DOHH2 (cell line): ENCODE measurements around the gene DNAJC11.

ENCODE experiments used
- H3F3A ChIP-seq: fragments of 200-600 bp; sonication (generic), shearing (Covaris generic); 2 replicates; pipeline ENCODE4 v1.6.0; 2016; ENCODE audit warnings: antibody characterized with exemption, mild to moderate bottlenecking; ENCODE audit not compliant: control insufficient read depth, insufficient read depth
- H3K27ac ChIP-seq: fragments of 200-600 bp; sonication (generic); 2 replicates; pipeline ENCODE4 v1.5.1; 2014; ENCODE audit warnings: low read depth, mild to moderate bottlenecking, low read length, moderate library complexity
- H3K27me3 ChIP-seq: fragments of 200-600 bp; sonication (generic); 2 replicates; pipeline ENCODE4 v1.6.1; 2014; ENCODE audit warnings: mild to moderate bottlenecking, low read length, mixed read lengths; ENCODE audit not compliant: control insufficient read depth
- H3K36me3 ChIP-seq: fragments of 200-600 bp; sonication (generic); 2 replicates; pipeline ENCODE4 v1.6.1; 2014; ENCODE audit warnings: mild to moderate bottlenecking, low read length, moderate library complexity, mixed read lengths; ENCODE audit not compliant: control insufficient read depth
- H3K4me1 ChIP-seq: fragments of 200-600 bp; sonication (generic); 2 replicates; pipeline ENCODE4 v1.6.1; 2014; ENCODE audit warnings: mild to moderate bottlenecking, low read length, mixed read lengths; ENCODE audit not compliant: control insufficient read depth
- H3K4me2 ChIP-seq: fragments of 200-600 bp; sonication (generic); 2 replicates; pipeline ENCODE4 v1.6.0; 2014; ENCODE audit warnings: mild to moderate bottlenecking, low read length, moderate library complexity
- H3K4me3 ChIP-seq: fragments of 200-600 bp; sonication (generic); 2 replicates; pipeline ENCODE4 v1.5.1; 2014; ENCODE audit warnings: mild to moderate bottlenecking, low read length, mixed read lengths
- H3K79me2 ChIP-seq: fragments of 200-600 bp; sonication (generic); 2 replicates; pipeline ENCODE4 v1.6.1; 2014; ENCODE audit warnings: mild to moderate bottlenecking, low read length, mixed read lengths; ENCODE audit not compliant: control insufficient read depth
- H3K9me2 ChIP-seq: fragments of 200-600 bp; sonication (generic); replicated peaks from 2 replicates; pipeline ENCODE4 v1.6.1; 2014; ENCODE audit warnings: mild to moderate bottlenecking, low read length, mixed read lengths; ENCODE audit not compliant: control insufficient read depth
- H3K9me3 ChIP-seq: fragments of 200-600 bp; sonication (generic); 2 replicates; pipeline ENCODE4 v1.6.1; 2014; ENCODE audit warnings: antibody characterized with exemption, low read length, mixed read lengths; ENCODE audit not compliant: control insufficient read depth, insufficient read depth
- H4K20me1 ChIP-seq: fragments of 200-600 bp; sonication (generic); 2 replicates; pipeline ENCODE4 v1.6.0; 2014; ENCODE audit warnings: low read depth, mild to moderate bottlenecking, antibody characterized with exemption, low read length, moderate library complexity; ENCODE audit not compliant: control insufficient read depth, insufficient read depth
- EZH2phosphoT487 ChIP-seq: fragments of 200-600 bp; sonication (generic); IDR thresholded peaks from 2 replicates; pipeline ENCODE4 v1.6.1; 2017; ENCODE audit warnings: borderline replicate concordance, mild to moderate bottlenecking, antibody characterized with exemption, low read length, moderate library complexity, mixed read lengths
- TF ChIP-seq, protein P1 (sequence below): fragments of 200-600 bp; sonication (generic); IDR thresholded peaks from one replicate; pipeline ENCODE4 v1.5.1; 2014; ENCODE audit warnings: antibody characterized with exemption, mild to moderate bottlenecking, low read depth, low read length; ENCODE audit not compliant: poor library complexity, severe bottlenecking

DNAJC11 gene

DNA sequence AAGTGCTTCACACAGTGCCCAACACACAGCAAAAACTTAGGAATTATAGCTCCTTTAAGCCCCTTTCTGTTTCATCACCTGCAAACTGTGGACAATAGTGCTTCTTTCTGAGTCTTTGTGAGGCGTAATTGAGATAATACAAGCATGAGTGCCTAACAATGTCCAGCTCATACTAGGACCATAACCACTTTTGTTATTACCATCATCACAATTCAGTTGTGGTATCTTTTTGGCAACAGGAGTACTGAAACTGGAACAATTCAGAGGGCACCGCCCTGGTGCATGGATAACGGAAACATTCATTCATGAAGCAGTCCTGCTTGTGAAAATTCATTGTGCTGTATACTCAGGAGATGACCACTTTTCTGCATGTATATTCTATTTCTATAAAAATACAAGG, 18.2 kb downstream of the DNAJC11 start:
- H3K79me2 ChIP-seq = peaks cover 52% of the 10 kb centered on the region
- H3K36me3 ChIP-seq = peaks cover 44% of the 10 kb centered on the region
- peaks cover 7% of the 10 kb centered on the region for H4K20me1 ChIP-seq
- H3K27me3 ChIP-seq = no peaks in the 10 kb centered on the region
- no peaks in the 10 kb centered on the region for H3F3A ChIP-seq
- no peaks in the 10 kb centered on the region for H3K4me1 ChIP-seq
- TF ChIP-seq, protein P1, sequence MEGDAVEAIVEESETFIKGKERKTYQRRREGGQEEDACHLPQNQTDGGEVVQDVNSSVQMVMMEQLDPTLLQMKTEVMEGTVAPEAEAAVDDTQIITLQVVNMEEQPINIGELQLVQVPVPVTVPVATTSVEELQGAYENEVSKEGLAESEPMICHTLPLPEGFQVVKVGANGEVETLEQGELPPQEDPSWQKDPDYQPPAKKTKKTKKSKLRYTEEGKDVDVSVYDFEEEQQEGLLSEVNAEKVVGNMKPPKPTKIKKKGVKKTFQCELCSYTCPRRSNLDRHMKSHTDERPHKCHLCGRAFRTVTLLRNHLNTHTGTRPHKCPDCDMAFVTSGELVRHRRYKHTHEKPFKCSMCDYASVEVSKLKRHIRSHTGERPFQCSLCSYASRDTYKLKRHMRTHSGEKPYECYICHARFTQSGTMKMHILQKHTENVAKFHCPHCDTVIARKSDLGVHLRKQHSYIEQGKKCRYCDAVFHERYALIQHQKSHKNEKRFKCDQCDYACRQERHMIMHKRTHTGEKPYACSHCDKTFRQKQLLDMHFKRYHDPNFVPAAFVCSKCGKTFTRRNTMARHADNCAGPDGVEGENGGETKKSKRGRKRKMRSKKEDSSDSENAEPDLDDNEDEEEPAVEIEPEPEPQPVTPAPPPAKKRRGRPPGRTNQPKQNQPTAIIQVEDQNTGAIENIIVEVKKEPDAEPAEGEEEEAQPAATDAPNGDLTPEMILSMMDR = no peak
- no peak for TF ChIP-seq EZH2phosphoT487
- no peak overlapping the region for H3K4me2 ChIP-seq
- no peak overlapping the region for H3K27ac ChIP-seq
- H3K4me3 ChIP-seq = no peak overlapping the region
- no peaks in the 10 kb centered on the region for H3K9me2 ChIP-seq
- no peaks in the 10 kb centered on the region for H3K9me3 ChIP-seq

DNA sequence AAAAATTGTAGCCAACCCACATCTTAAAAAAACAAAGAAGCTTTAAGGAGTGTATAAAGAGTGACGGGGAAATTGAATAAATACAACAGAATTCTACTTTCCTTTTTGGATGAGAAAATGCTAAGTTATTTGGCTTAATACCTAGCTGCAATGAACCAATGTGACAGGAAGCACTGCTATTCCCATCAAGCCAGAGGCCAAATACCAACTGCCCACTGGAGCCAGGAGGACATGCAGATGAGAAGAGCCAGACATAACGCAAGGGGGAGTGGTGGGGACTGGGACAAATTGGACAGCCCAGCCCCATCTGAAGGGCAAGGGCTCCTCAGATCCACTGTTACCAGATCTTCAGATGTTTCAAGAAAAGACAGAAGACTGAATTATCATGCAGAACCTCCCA, 25.7 kb downstream of the DNAJC11 start:
- Histone ChIP-seq H3K79me2 (no peaks in the 10 kb centered on the region; the same call in none of the 2 replicates), H3K27ac (no peak overlapping the region), H3K4me2 (no peak overlapping the region), H3F3A (no peaks in the 10 kb centered on the region), H3K9me3 (no peaks in the 10 kb centered on the region), H3K4me1 (no peaks in the 10 kb centered on the region), H3K4me3 (no peak overlapping the region), H3K9me2 (no peaks in the 10 kb centered on the region), H3K36me3 (peaks cover 68% of the 10 kb centered on the region), H3K27me3 (no peaks in the 10 kb centered on the region), H4K20me1 (no peaks in the 10 kb centered on the region)
- TF ChIP-seq EZH2phosphoT487 = no peak
- TF ChIP-seq, protein P1 = no peak

DNA sequence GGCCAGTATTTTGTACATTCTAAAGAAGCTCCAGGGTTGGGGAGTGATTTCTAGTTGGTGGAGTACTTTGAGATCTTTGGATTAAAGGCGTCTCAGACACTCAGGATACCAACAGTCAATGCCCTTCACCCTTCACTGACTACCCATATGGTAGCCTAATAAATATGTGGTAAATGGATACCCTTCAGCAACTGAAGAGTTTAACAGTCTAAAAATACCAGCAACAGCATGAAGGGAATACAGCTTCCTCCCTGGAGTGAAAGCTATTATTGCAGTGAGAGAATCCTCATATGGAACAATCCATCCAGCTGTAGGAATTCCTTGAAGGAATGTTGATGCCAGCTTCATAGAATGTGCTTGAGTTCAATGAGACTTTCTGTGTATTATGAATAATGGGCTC, 26.8 kb downstream of the DNAJC11 start:
- Histone ChIP-seq H3K4me1 (no peaks in the 10 kb centered on the region), H4K20me1 (no peaks in the 10 kb centered on the region), H3K27me3 (no peaks in the 10 kb centered on the region), H3K36me3 (peaks cover 61% of the 10 kb centered on the region), H3K9me2 (no peaks in the 10 kb centered on the region), H3K4me2 (no peak overlapping the region), H3K79me2 (no peaks in the 10 kb centered on the region; the same call in 1 of the 2 replicates), H3K9me3 (no peaks in the 10 kb centered on the region), H3K27ac (no peak overlapping the region), H3F3A (no peaks in the 10 kb centered on the region), H3K4me3 (no peak overlapping the region)
- TF ChIP-seq, protein P1 = no peak
